IMR-90 (cell line): ENCODE data around the gene PRKD3. TPM values are rescaled to one million over a fixed set of nuclear protein-coding genes. Genes with fewer than 3 reads are reported as not detected.

Source experiments
- ATAC-seq: fragments of 200-7000 bp; cut with Tn5 transposase; 2 replicates; pipeline ENCODE4 v1.9.1; 2020; ENCODE audit warnings: low read depth, mild to moderate bottlenecking, moderate library complexity
- BruUV-seq: library from RNA; stranded (reverse); fragments of 400-500 nt; replicated peaks from 2 replicates; lab custom pipeline; 2021; lab: Mats Ljungman, UMichigan
- CTCF ChIA-PET: fragments of 300-600 bp; formaldehyde crosslinking; extraction: SDS; loops from one replicate; lab custom pipeline; 2021; ENCODE audit warnings: antibody characterized with exemption; lab: Yijun Ruan, JAX
- POLR2A ChIA-PET: fragments of 300-600 bp; sonication (Branson Sonifier 250); formaldehyde crosslinking; loops from one replicate; lab custom pipeline; 2022; ENCODE audit warnings: antibody characterized with exemption; ENCODE audit not compliant: unreplicated experiment; lab: Charles Lee
- DNase-seq: peaks from one replicate; pipeline ENCODE4 v3.0.0; 2013
- H2AFZ ChIP-seq: replicated peaks from 2 replicates; pipeline ENCODE3; 2013; ENCODE audit warnings: low read length, mild to moderate bottlenecking; ENCODE audit not compliant: poor library complexity
- H2AK5ac ChIP-seq: 2 replicates; pipeline ENCODE4 v1.6.1; 2013; ENCODE audit warnings: low read depth, low read length, inconsistent platforms
- H2AK9ac ChIP-seq: replicated peaks from 2 replicates; pipeline ENCODE3; 2013; ENCODE audit warnings: mild to moderate bottlenecking, low read depth, low read length, moderate library complexity; ENCODE audit not compliant: poor library complexity
- H2BK120ac ChIP-seq: 2 replicates; pipeline ENCODE4 v1.6.1; 2013; ENCODE audit warnings: low read depth, low read length, inconsistent platforms
- H2BK15ac ChIP-seq: 3 replicates; pipeline ENCODE4 v1.6.1; 2013; ENCODE audit warnings: low read depth, low read length, inconsistent platforms
- H2BK20ac ChIP-seq: 2 replicates; pipeline ENCODE4 v1.6.1; 2013; ENCODE audit warnings: low read depth, mild to moderate bottlenecking, inconsistent platforms, low read length, moderate library complexity
- H2BK5ac ChIP-seq: 2 replicates; pipeline ENCODE4 v1.6.1; 2013; ENCODE audit warnings: mild to moderate bottlenecking, low read depth, low read length, inconsistent platforms; ENCODE audit not compliant: poor library complexity, severe bottlenecking
- H3K14ac ChIP-seq: replicated peaks from 2 replicates; pipeline ENCODE4 v1.6.1; 2013; ENCODE audit warnings: low read depth, low read length, inconsistent platforms
- H3K18ac ChIP-seq: 2 replicates; pipeline ENCODE4 v1.6.1; 2013; ENCODE audit warnings: low read depth, low read length, control low read depth
- H3K23ac ChIP-seq: 2 replicates; pipeline ENCODE4 v1.6.1; 2013; ENCODE audit warnings: low read depth, low read length, inconsistent platforms
- H3K27ac ChIP-seq: 2 replicates; pipeline ENCODE4 v1.5.1; 2013; ENCODE audit warnings: mild to moderate bottlenecking, control low read depth, low read length; ENCODE audit not compliant: insufficient read depth
- H3K27me3 ChIP-seq: 2 replicates; pipeline ENCODE4 v1.6.1; 2013; ENCODE audit warnings: low read length; ENCODE audit not compliant: control insufficient read depth, insufficient read depth
- H3K36me3 ChIP-seq: 2 replicates; pipeline ENCODE4 v1.6.1; 2013; ENCODE audit warnings: low read length, mixed read lengths; ENCODE audit not compliant: control insufficient read depth, insufficient read depth
- H3K4ac ChIP-seq: 2 replicates; pipeline ENCODE4 v1.6.1; 2013; ENCODE audit warnings: low read depth, low read length, inconsistent platforms
- H3K4me1 ChIP-seq: 2 replicates; pipeline ENCODE4 v1.6.1; 2013; ENCODE audit warnings: low read length, mixed read lengths; ENCODE audit not compliant: control insufficient read depth, insufficient read depth
- H3K4me2 ChIP-seq: 2 replicates; pipeline ENCODE4 v1.6.1; 2013; ENCODE audit warnings: low read depth, mild to moderate bottlenecking, control low read depth, low read length, moderate library complexity
- H3K4me3 ChIP-seq: 2 replicates; pipeline ENCODE4 v1.5.1; 2013; ENCODE audit warnings: low read depth, mild to moderate bottlenecking, control low read depth, low read length, moderate library complexity; ENCODE audit not compliant: insufficient read depth
- H3K56ac ChIP-seq: 2 replicates; pipeline ENCODE4 v1.6.1; 2013; ENCODE audit warnings: low read length, inconsistent platforms; ENCODE audit not compliant: insufficient read depth; ENCODE audit errors: extremely low read depth
- H3K79me1 ChIP-seq, 2 experiments: 2 replicates each; pipeline ENCODE4 v1.6.1; 2013; ENCODE audit warnings: low read length in 2 of 2, inconsistent platforms in 1 of 2, low read depth in 1 of 2
- H3K9ac ChIP-seq: 2 replicates; pipeline ENCODE4 v1.6.1; 2013; ENCODE audit warnings: low read depth, low read length, control low read depth
- H3K9me1 ChIP-seq: 2 replicates; pipeline ENCODE4 v1.6.1; 2013; ENCODE audit warnings: low read length, inconsistent platforms; ENCODE audit not compliant: insufficient read depth
- H3K9me3 ChIP-seq: 2 replicates; pipeline ENCODE4 v1.6.1; 2013; ENCODE audit warnings: low read length; ENCODE audit not compliant: control insufficient read depth, insufficient read depth
- H4K20me1 ChIP-seq: 2 replicates; pipeline ENCODE4 v1.6.1; 2013; ENCODE audit warnings: low read length, inconsistent platforms; ENCODE audit not compliant: insufficient read depth
- H4K5ac ChIP-seq: 2 replicates; pipeline ENCODE4 v1.6.1; 2013; ENCODE audit warnings: mild to moderate bottlenecking, low read depth, low read length, control low read depth
- H4K8ac ChIP-seq, 2 experiments: 2 replicates each; pipeline ENCODE4 v1.6.1; 2013; ENCODE audit warnings: low read depth in 2 of 2, low read length in 2 of 2, control low read depth in 1 of 2, inconsistent platforms in 1 of 2
- H4K91ac ChIP-seq: 2 replicates; pipeline ENCODE4 v1.6.1; 2013; ENCODE audit warnings: low read depth, low read length, inconsistent platforms; ENCODE audit not compliant: insufficient read depth
- BHLHE40 ChIP-seq: fragments of 150-350 bp; IDR thresholded peaks from 2 replicates; pipeline ENCODE4 v1.6.1; 2016; ENCODE audit warnings: mild to moderate bottlenecking, low read depth, low read length
- CEBPB ChIP-seq: IDR thresholded peaks from 2 replicates; pipeline ENCODE4 v1.6.1; 2012; ENCODE audit warnings: low read depth, low read length, improper control_type of control experiment
- CHD1 ChIP-seq: IDR thresholded peaks from 2 replicates; pipeline ENCODE4 v1.6.1; 2012; ENCODE audit warnings: low read depth, low read length, improper control_type of control experiment
- CTCF ChIP-seq: conservative IDR thresholded peaks from 2 replicates; pipeline ENCODE4 v1.5.1; 2012; ENCODE audit warnings: mild to moderate bottlenecking, low read depth, low read length, improper control_type of control experiment
- ELK1 ChIP-seq: fragments of 150-350 bp; IDR thresholded peaks from 2 replicates; pipeline ENCODE4 v1.6.1; 2016; ENCODE audit warnings: low read depth, mild to moderate bottlenecking, low read length, moderate library complexity, borderline replicate concordance
- FOS ChIP-seq: fragments of 150-350 bp; IDR thresholded peaks from 2 replicates; pipeline ENCODE4 v1.6.1; 2016; ENCODE audit warnings: low read depth, low read length
- MAFK ChIP-seq: IDR thresholded peaks from 2 replicates; pipeline ENCODE4 v1.6.1; 2012; ENCODE audit warnings: low read depth, low read length, improper control_type of control experiment
- MAZ ChIP-seq: IDR thresholded peaks from 2 replicates; pipeline ENCODE4 v1.6.1; 2012; ENCODE audit warnings: low read depth, mild to moderate bottlenecking, low read length, improper control_type of control experiment, moderate library complexity, borderline replicate concordance
- MXI1 ChIP-seq: IDR thresholded peaks from 2 replicates; pipeline ENCODE4 v1.6.1; 2012; ENCODE audit warnings: low read depth, mild to moderate bottlenecking, low read length, moderate library complexity, borderline replicate concordance
- NFE2L2 ChIP-seq: fragments of 150-350 bp; IDR thresholded peaks from 2 replicates; pipeline ENCODE4 v1.6.1; 2016; ENCODE audit warnings: low read depth, mild to moderate bottlenecking, low read length
- POLR2A ChIP-seq: IDR thresholded peaks from 2 replicates; pipeline ENCODE4 v1.6.1; 2012; ENCODE audit warnings: mild to moderate bottlenecking, low read depth, low read length
- RAD21 ChIP-seq: IDR thresholded peaks from 2 replicates; pipeline ENCODE4 v1.6.1; 2012; ENCODE audit warnings: low read length, improper control_type of control experiment
- RCOR1 ChIP-seq: IDR thresholded peaks from 2 replicates; pipeline ENCODE4 v1.6.1; 2012; ENCODE audit warnings: mild to moderate bottlenecking, low read length, improper control_type of control experiment; ENCODE audit not compliant: insufficient replicate concordance
- RFX5 ChIP-seq: IDR thresholded peaks from 2 replicates; pipeline ENCODE4 v1.8.0; 2012; ENCODE audit warnings: low read depth, mild to moderate bottlenecking, low read length, moderate library complexity
- SMC3 ChIP-seq: fragments of 150-350 bp; IDR thresholded peaks from 2 replicates; pipeline ENCODE4 v1.6.1; 2016; ENCODE audit warnings: low read depth, mild to moderate bottlenecking, antibody characterized with exemption, low read length, moderate library complexity
- USF2 ChIP-seq: fragments of 150-350 bp; IDR thresholded peaks from 2 replicates; pipeline ENCODE4 v1.6.1; 2017; ENCODE audit warnings: mild to moderate bottlenecking, antibody characterized with exemption, low read length, low read depth
- dilution Hi-C: fragments of 300-500 bp; cut with HindIII; formaldehyde crosslinking; loops from one replicate; pipeline ENCODE4 v1.14.3; 2018; ENCODE audit warnings: low sequenced_read_pairs; ENCODE audit not compliant: unreplicated experiment
- in situ Hi-C: fragments of 300-500 bp; cut with MboI; formaldehyde crosslinking; loops from 3 replicates; pipeline ENCODE4 v1.14.3; 2019; ENCODE audit warnings: low sequenced_read_pairs, inconsistent platforms, mixed read lengths
- intact Hi-C: fragments of 100-400 bp; cut with micrococcal nuclease; formaldehyde crosslinking; loops from 2 replicates; pipeline ENCODE4 v1.10.0; 2022
- polyA plus RNA-seq, 3 experiments: library from polyadenylated mRNA; depleted of rRNA; stranded (reverse); fragments of >200 nt; gene quantifications; 2 replicates each; pipeline ENCODE4 v1.2.3, GENCODE V29; 2012; ENCODE audit warnings: low replicate concordance in 1 of 3
- total RNA-seq: library from RNA; depleted of rRNA; stranded (reverse); fragments of >200 nt; gene quantifications from 2 replicates; pipeline ENCODE4 v1.2.3, GENCODE V29; 2012

The PRKD3 gene
- total and polyA plus RNA-seq, 2 of the 4 experiments (the other 2 are of a cell fraction) = 15.8 to 46.4 TPM

GRCh38 chr2:37322368-37322767 is 2.3 kb downstream of the PRKD3 start:
- H2AK5ac ChIP-seq = no peak overlapping the region
- no peaks in the 10 kb centered on the region for H3K36me3 ChIP-seq
- H3K9ac ChIP-seq = no peak overlapping the region
- CTCF ChIA-PET = no interaction called here
- TF ChIP-seq MXI1 (no peak), NFE2L2 (no peak), FOS (no peak), RFX5 (no peak), SMC3 (no peak), CEBPB (no peak), USF2 (no peak), CHD1 (no peak), RAD21 (no peak), CTCF (no peak), RCOR1 (no peak), BHLHE40 (no peak), POLR2A (no peak), MAFK (no peak), MAZ (no peak), ELK1 (no peak)
- H4K5ac ChIP-seq = no peak overlapping the region
- intact Hi-C loops (loop anchor here (5.0 to 10.0 kb wide), 2 partner anchors 35 to 158 kb away; no protein-coding TSS in a partner anchor), in situ Hi-C loops (no loop called here), dilution Hi-C loops (no loop called here)
- H3K27me3 ChIP-seq = no peaks in the 10 kb centered on the region
- peaks cover 13% of the 10 kb centered on the region; the same call in 1 of the 2 replicates for H4K20me1 ChIP-seq
- no peak overlapping the region for H4K91ac ChIP-seq
- H2BK5ac ChIP-seq = no peak overlapping the region
- no peak overlapping the region for H2AK9ac ChIP-seq
- no peak overlapping the region for H3K27ac ChIP-seq
- H3K79me1 ChIP-seq = peaks cover 24 to 56% of the 10 kb centered on the region in 2 experiments
- H4K8ac ChIP-seq = no peak overlapping the region
- no peaks in the 10 kb centered on the region for H3K9me3 ChIP-seq
- H2BK20ac ChIP-seq = no peak overlapping the region
- POLR2A ChIA-PET = interaction anchor here (0.6 kb wide), 1 partner anchor 694 kb away, joined by 4 read pairs; no protein-coding TSS in a partner anchor
- H2BK15ac ChIP-seq = no peak overlapping the region
- no peak overlapping the region for H2AFZ ChIP-seq
- H3K56ac ChIP-seq = no peak overlapping the region
- peaks cover 8% of the 10 kb centered on the region for H3K4me1 ChIP-seq
- no peak overlapping the region for H3K18ac ChIP-seq
- no peak overlapping the region for H3K23ac ChIP-seq
- H3K14ac ChIP-seq = no peak overlapping the region
- no peak overlapping the region for H3K4ac ChIP-seq
- DNase-seq = peak; percentile 43
- ATAC-seq = no peak
- H3K9me1 ChIP-seq = no peaks in the 10 kb centered on the region
- H3K4me3 ChIP-seq = no peak overlapping the region
- H3K4me2 ChIP-seq = peak overlapping the region; percentile 20; the same call in 1 of the 2 replicates
- H2BK120ac ChIP-seq = no peak overlapping the region
- no TSS peak for BruUV-seq
